ENCODE data around the gene AR. TPM values are rescaled to one million over a fixed set of nuclear protein-coding genes. Genes with fewer than 3 reads are reported as not detected.

The AR gene
- total RNA-seq, 1 experiment from 2014 or later = 0.05 TPM

DNA sequence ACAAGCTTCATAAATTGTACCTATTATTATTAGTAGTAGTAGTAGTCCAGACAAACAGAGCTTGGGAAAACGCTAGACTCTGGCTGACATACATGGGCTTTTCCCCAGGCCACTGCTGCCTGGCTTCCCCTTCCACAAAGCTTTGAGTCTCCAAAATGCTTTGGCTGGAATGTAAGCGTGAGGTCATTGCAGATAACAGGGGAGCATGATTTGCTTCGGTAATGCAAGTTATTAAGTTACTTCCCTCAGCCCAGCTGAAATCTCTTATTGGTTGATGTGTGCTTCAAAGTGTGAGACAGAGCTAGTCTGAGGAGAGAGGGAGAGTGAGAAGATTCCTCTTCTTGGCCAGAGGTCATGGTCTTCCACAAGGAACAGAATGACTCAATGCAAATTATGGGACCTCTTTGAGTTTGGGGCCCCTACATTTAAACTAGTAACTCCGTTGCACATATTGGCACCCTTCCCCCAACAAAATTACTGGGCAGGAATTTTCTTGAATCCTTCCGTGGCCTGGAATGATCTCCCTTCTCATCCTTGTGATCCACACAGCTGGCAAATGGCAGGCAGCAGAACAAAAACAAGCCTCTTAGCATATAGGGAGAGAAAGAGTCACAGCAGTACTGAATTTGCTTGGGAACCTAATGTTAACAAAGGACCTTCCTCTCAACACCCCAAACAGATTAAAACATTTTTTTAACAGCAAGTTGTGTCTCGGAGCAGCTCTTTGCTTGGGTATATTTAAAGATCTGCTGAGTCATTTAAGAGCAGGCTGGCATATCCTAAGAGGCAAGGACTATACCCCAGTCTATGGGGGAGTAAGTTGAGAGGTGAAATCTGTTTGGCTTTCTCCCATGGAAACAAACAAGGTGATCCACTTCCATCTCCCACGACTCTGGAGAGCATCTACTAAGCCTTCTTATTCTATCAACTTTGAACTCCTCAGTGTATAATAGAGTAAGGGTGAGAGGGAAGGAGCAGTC, 19.9 kb downstream of the AR start:
- intact Hi-C loops (cut with micrococcal nuclease; ENCODE audit: unreplicated experiment) (no loop called here), in situ Hi-C loops (cut with HindIII; ENCODE audit: low pct_unique_long_range_greater_than_20kb, low sequenced_read_pairs) (no loop called here)
- no peak for DNase-seq (ENCODE audit: low read depth, low spot score)
- Histone ChIP-seq H3K4me1 (ENCODE audit: control insufficient read depth, insufficient read depth, low read length) (no peaks in the 10 kb centered on the region), H3K27me3 (ENCODE audit: control insufficient read depth, insufficient read depth, low read length) (no peaks in the 10 kb centered on the region), H3K36me3 (ENCODE audit: control insufficient read depth, insufficient read depth, low read length) (no peaks in the 10 kb centered on the region), H3K4me3 (ENCODE audit: low read depth in 2 of 2, low read length in 2 of 2) (no peak overlapping the region), H3K27ac (ENCODE audit: low read length) (no peak overlapping the region), H3K9me3 (ENCODE audit: control insufficient read depth, insufficient read depth, low read depth, low read length) (no peaks in the 10 kb centered on the region)
- BruUV-seq (replicated peaks) = no TSS peak
- CTCF ChIA-PET = no interaction called here
- TF ChIP-seq TCF7L2 (IDR thresholded peaks at IDR 0.05; ENCODE audit: low read depth, low read length) (no peak), SIN3A (IDR thresholded peaks at IDR 0.05; ENCODE audit: borderline replicate concordance, insufficient read depth, low read depth, low read length) (no peak), POLR2AphosphoS5 (IDR thresholded peaks at IDR 0.05; ENCODE audit: low read depth, low read length) (no peak), REST (IDR thresholded peaks at IDR 0.05; ENCODE audit: insufficient read depth in 1 of 2, low read depth in 2 of 2, low read length in 1 of 2) (no peak), CTCF (IDR thresholded peaks at IDR 0.05) (no peak)
- POLR2A ChIA-PET = no interaction called here
- no peak for ATAC-seq

GRCh38 chrX:67564475-67564874, 20.7 kb downstream of the AR start:
- no peaks in the 10 kb centered on the region for H3K4me1 ChIP-seq (ENCODE audit: control insufficient read depth, insufficient read depth, low read length)
- POLR2A ChIA-PET = no interaction called here
- ATAC-seq (no peak), DNase-seq (ENCODE audit: low read depth, low spot score) (no peak)
- H3K27me3 ChIP-seq (ENCODE audit: control insufficient read depth, insufficient read depth, low read length) = no peaks in the 10 kb centered on the region
- no peak overlapping the region for H3K4me3 ChIP-seq (ENCODE audit: low read depth in 2 of 2, low read length in 2 of 2)
- in situ Hi-C loops (cut with HindIII; ENCODE audit: low pct_unique_long_range_greater_than_20kb, low sequenced_read_pairs) = no loop called here
- no peaks in the 10 kb centered on the region for H3K36me3 ChIP-seq (ENCODE audit: control insufficient read depth, insufficient read depth, low read length)
- H3K27ac ChIP-seq (ENCODE audit: low read length) = no peak overlapping the region
- H3K9me3 ChIP-seq (ENCODE audit: control insufficient read depth, insufficient read depth, low read depth, low read length) = no peaks in the 10 kb centered on the region
- no TSS peak for BruUV-seq (replicated peaks)
- CTCF ChIA-PET = no interaction called here
- intact Hi-C loops (cut with micrococcal nuclease; ENCODE audit: unreplicated experiment) = no loop called here
- TF ChIP-seq SIN3A (IDR thresholded peaks at IDR 0.05; ENCODE audit: borderline replicate concordance, insufficient read depth, low read depth, low read length) (no peak), TCF7L2 (IDR thresholded peaks at IDR 0.05; ENCODE audit: low read depth, low read length) (no peak), CTCF (IDR thresholded peaks at IDR 0.05) (no peak), POLR2AphosphoS5 (IDR thresholded peaks at IDR 0.05; ENCODE audit: low read depth, low read length) (no peak), REST (IDR thresholded peaks at IDR 0.05; ENCODE audit: insufficient read depth in 1 of 2, low read depth in 2 of 2, low read length in 1 of 2) (no peak)

Data from Panc1 (cell line).